HG03039 (cell line): ENCODE results near the gene CD84.
"Not testable (repeated sequence)": the region's sequence is repeated elsewhere in the genome, so short reads cannot be mapped to it uniquely, and the experiment has no call there.

ENCODE experiments used
- ATAC-seq: cut with Tn5 transposase; IDR thresholded peaks from one replicate; pipeline ENCODE4 v1.9.1; 2021; ENCODE audit warnings: mild to moderate bottlenecking, moderate library complexity; ENCODE audit not compliant: unreplicated experiment

The CD84 gene

GRCh38 chr1:160579216-160579701 lies at the start of gene CD84:
CD84 (minus strand) TSS chr1:160579496; CDS start chr1:160579437, 59 bp downstream.
- no peak for ATAC-seq

- no peak for ATAC-seq
Observed at GRCh38 chr1:160628799-160629263, 49.5 kb upstream of the CD84 start.

GRCh38 chr1:160627677-160628289 lies 48.5 kb upstream of the CD84 start:
- ATAC-seq, result not testable (repeated sequence)

GRCh38 chr1:160626509-160627342 lies 47.4 kb upstream of the CD84 start:
- no peak for ATAC-seq

GRCh38 chr1:160625725-160626498 lies 46.6 kb upstream of the CD84 start:
- no peak for ATAC-seq

GRCh38 chr1:160625321-160625720 lies 46.0 kb upstream of the CD84 start:
- ATAC-seq, result no peak

GRCh38 chr1:160624464-160624863 lies 45.2 kb upstream of the CD84 start:
- ATAC-seq, result no peak

GRCh38 chr1:160623862-160624261 lies 44.6 kb upstream of the CD84 start:
- ATAC-seq, result no peak

- no peak for ATAC-seq
Observed at GRCh38 chr1:160623227-160623633, 43.9 kb upstream of the CD84 start.

- ATAC-seq, result no peak
Observed at GRCh38 chr1:160622501-160623226, 43.4 kb upstream of the CD84 start.

GRCh38 chr1:160621633-160622413 lies 42.5 kb upstream of the CD84 start:
- no peak for ATAC-seq

GRCh38 chr1:160620942-160621632 lies 41.8 kb upstream of the CD84 start:
- no peak for ATAC-seq

GRCh38 chr1:160619742-160620277 lies 40.5 kb upstream of the CD84 start:
- no peak for ATAC-seq

GRCh38 chr1:160618763-160619274 lies 39.5 kb upstream of the CD84 start:
- no peak for ATAC-seq

- ATAC-seq, result no peak
Observed at GRCh38 chr1:160618327-160618726, 39.0 kb upstream of the CD84 start.

- ATAC-seq, result no peak
Observed at GRCh38 chr1:160615660-160616059, 36.4 kb upstream of the CD84 start.

GRCh38 chr1:160614410-160614809 lies 35.1 kb upstream of the CD84 start:
- no peak for ATAC-seq

- no peak for ATAC-seq
Observed at GRCh38 chr1:160612613-160613218, 33.4 kb upstream of the CD84 start.
